Astrocyte of the cerebellum (primary cell): ENCODE data around the gene MAN1C1.

Experiments used
- DNase-seq: peaks from one replicate; pipeline ENCODE4 v3.0.0-alpha.2; 2011; ENCODE audit warnings: low read depth
- H3K4me3 ChIP-seq: 2 replicates; pipeline ENCODE4 v1.5.1; 2011; ENCODE audit warnings: mild to moderate bottlenecking, low read depth, low read length, moderate library complexity
- CTCF ChIP-seq: IDR thresholded peaks from 2 replicates; pipeline ENCODE4 v1.5.1; 2012; ENCODE audit warnings: low read length, low read depth, moderate library complexity, mild to moderate bottlenecking; ENCODE audit errors: missing control alignments
- in situ Hi-C: cut with HindIII; loops from 2 replicates; pipeline ENCODE4 v1.10.0; 2017; ENCODE audit warnings: low sequenced_read_pairs

The MAN1C1 gene

GRCh38 chr1:25813734-25814471 lies 197.3 kb downstream of the MAN1C1 start:
- DNase-seq: no peak
- TF ChIP-seq CTCF: no peak
- no peak overlapping the region for H3K4me3 ChIP-seq
- in situ Hi-C loops: no loop called here

- H3K4me3 ChIP-seq: no peak overlapping the region
- DNase-seq: no peak
- no peak for TF ChIP-seq CTCF
- in situ Hi-C loops: no loop called here
These were observed 198.0 kb downstream of the MAN1C1 start for GRCh38 chr1:25814549-25815087.

DNA sequence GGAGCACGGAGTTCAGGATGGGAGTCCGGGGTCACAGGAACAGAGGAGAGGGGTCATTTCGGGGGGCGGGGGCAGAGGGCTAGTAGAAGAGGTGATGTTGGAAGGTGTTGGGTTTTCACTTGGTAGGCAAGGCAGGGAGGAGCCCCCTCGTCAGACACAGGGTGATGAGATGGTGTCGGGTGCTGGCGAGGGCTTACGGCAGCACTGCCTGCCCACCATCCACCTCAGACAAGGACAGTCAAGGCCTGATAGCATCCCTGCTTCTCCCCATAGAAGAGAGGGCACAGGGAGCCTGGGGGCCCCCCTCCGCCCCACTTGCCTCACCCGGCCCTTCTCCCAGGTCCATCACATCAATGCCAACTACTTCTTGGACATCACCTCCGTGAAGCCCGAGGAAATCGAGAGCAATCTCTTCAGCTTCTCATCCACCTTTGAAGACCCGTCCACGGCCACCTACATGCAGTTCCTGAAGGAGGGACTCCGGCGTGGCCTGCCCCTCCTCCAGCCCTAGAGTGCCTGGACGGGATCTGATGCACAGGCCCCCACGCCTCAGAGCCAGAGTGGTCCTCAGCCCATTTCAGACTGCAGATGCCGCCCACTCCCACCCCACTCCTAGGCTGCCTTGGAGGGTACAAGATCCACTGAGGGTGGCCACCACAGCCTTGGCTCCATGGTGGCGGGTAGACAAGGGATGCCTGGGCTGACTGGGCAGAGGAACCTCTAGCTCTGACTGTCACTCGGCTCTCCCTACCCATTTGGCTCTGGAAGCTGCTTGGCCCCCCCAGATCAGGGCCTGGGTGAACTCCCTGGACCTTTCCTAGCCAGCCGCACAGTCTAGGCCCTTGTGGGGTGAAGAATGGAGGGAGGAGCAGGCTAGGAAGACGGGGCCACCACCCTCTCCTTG lies 198.9 kb downstream of the MAN1C1 start:
- no peak overlapping the region for H3K4me3 ChIP-seq
- in situ Hi-C loops: no loop called here
- DNase-seq: no peak
- no peak for TF ChIP-seq CTCF

DNA sequence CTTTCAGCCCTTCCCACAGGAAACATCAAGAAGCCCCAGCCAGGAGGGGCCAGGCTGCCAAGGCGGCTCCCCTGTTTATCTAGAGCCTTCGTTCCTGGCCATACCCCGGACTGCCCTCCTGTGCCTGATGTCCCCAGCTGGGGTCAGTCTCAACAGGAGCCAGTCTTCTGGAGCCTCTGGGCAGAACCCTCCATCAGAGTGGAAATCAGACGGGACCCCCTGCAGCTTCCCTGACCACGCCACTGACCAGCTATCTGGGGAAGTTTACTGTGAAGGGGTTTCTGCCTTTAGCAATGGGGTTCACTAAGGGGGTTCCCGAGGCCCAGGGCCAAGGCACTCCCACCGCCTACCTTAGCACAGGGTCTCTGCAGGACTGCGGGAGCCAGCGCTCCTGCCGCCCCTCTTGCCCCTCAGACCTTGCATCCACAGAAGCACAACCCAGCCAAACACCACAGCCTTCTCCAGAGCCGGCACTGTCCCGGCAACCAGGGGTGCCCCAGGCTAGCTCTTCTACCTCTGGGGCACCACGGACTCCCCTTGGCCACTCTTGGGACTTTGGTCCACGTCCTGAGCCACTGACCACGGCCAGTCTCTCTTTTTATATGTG lies 199.6 kb downstream of the MAN1C1 start:
- DNase-seq: no peak
- in situ Hi-C loops: no loop called here
- H3K4me3 ChIP-seq: no peak overlapping the region
- TF ChIP-seq CTCF: no peak

GRCh38 chr1:25817840-25818501 lies 201.4 kb downstream of the MAN1C1 start:
- peak; percentile 10 for TF ChIP-seq CTCF
- DNase-seq: no peak
- H3K4me3 ChIP-seq: no peak overlapping the region
- in situ Hi-C loops: no loop called here

GRCh38 chr1:25818569-25818968 lies 202.0 kb downstream of the MAN1C1 start:
- in situ Hi-C loops: no loop called here
- H3K4me3 ChIP-seq: peak overlapping the region; percentile 94

More at GRCh38 chr1:25818569-25818968, 202.0 kb downstream of the MAN1C1 start:
- no peak for DNase-seq
- no peak for TF ChIP-seq CTCF
